ENCODE results near the gene DLL1.

Gene DLL1

GRCh38 chr6:170255426-170256125, 35.3 kb downstream of the DLL1 start:
- no peak for DNase-seq (ENCODE audit: low read depth, low spot score)
- no peak overlapping the region for H3K4me3 ChIP-seq (ENCODE audit: low read depth, low read length)
- no peak for TF ChIP-seq CTCF (IDR thresholded peaks at IDR 0.05; ENCODE audit: low read depth, low read length)
- in situ Hi-C loops (cut with HindIII; ENCODE audit: low sequenced_read_pairs) = no loop called here

- in situ Hi-C loops (cut with HindIII; ENCODE audit: low sequenced_read_pairs) = no loop called here
- no peak for DNase-seq (ENCODE audit: low read depth, low spot score)
- no peak for TF ChIP-seq CTCF (IDR thresholded peaks at IDR 0.05; ENCODE audit: low read depth, low read length)
- H3K4me3 ChIP-seq (ENCODE audit: low read depth, low read length) = no peak overlapping the region
Observed at GRCh38 chr6:170254315-170255213, 36.3 kb downstream of the DLL1 start.

GRCh38 chr6:170253910-170254269, 37.0 kb downstream of the DLL1 start:
- TF ChIP-seq CTCF (IDR thresholded peaks at IDR 0.05; ENCODE audit: low read depth, low read length) = no peak
- in situ Hi-C loops (cut with HindIII; ENCODE audit: low sequenced_read_pairs) = no loop called here
- H3K4me3 ChIP-seq (ENCODE audit: low read depth, low read length) = no peak overlapping the region
- DNase-seq (ENCODE audit: low read depth, low spot score) = no peak

GRCh38 chr6:170253226-170253909, 37.5 kb downstream of the DLL1 start:
- TF ChIP-seq CTCF (IDR thresholded peaks at IDR 0.05; ENCODE audit: low read depth, low read length) = no peak
- no peak for DNase-seq (ENCODE audit: low read depth, low spot score)
- H3K4me3 ChIP-seq (ENCODE audit: low read depth, low read length) = no peak overlapping the region
- in situ Hi-C loops (cut with HindIII; ENCODE audit: low sequenced_read_pairs) = no loop called here

GRCh38 chr6:170251776-170252571, 38.9 kb downstream of the DLL1 start:
- no peak for DNase-seq (ENCODE audit: low read depth, low spot score)
- no peak overlapping the region for H3K4me3 ChIP-seq (ENCODE audit: low read depth, low read length)
- in situ Hi-C loops (cut with HindIII; ENCODE audit: low sequenced_read_pairs) = no loop called here
- no peak for TF ChIP-seq CTCF (IDR thresholded peaks at IDR 0.05; ENCODE audit: low read depth, low read length)
